A549 (cell line): ENCODE data around the gene RANBP17. TPM values are rescaled to one million over a fixed set of nuclear protein-coding genes. Genes with fewer than 3 reads are reported as not detected.

Experiments
- ATAC-seq, 2 experiments: fragments of 200-7000 bp in 1 of 2; fragments of >200 bp in 1 of 2; cut with Nextera tagmentation in 1 of 2; cut with Tn5 transposase in 1 of 2; 3 replicates each; pipeline versions ENCODE4 v1.8.0 to v1.9.1; 2018 to 2020; ENCODE audit warnings: mild to moderate bottlenecking in 1 of 2, moderate library complexity in 1 of 2
- CTCF ChIA-PET: fragments of 300-600 bp; sonication (Branson Sonifier 250); formaldehyde crosslinking; extraction: SDS; loops from one replicate; lab custom pipeline; 2021; ENCODE audit warnings: antibody characterized with exemption, inconsistent platforms; lab: Yijun Ruan, JAX
- POLR2A ChIA-PET: fragments of 350-600 bp; formaldehyde crosslinking; extraction: SDS; loops from one replicate; lab custom pipeline; 2021; ENCODE audit warnings: antibody characterized with exemption, inconsistent platforms; lab: Yijun Ruan, JAX
- DNase-seq, 2 experiments: peaks; one replicate each; pipeline versions ENCODE4 v3.0.0 to v3.0.0-alpha.2; 2011 to 2016; ENCODE audit warnings: low read depth in 1 of 2, low spot score in 1 of 2
- FAIRE-seq: peaks from 2 replicates; lab custom pipeline; 2011; peaks lifted over from hg19 to GRCh38; lab: Jason Lieb, UNC
- H3K27ac ChIP-seq, 2 experiments: fragments of >200 bp; sonication (Bioruptor Twin); formaldehyde crosslinking; 3 replicates each; pipeline ENCODE4 v1.5.1; 2016 to 2017
- H3K4me1 ChIP-seq: fragments of >200 bp; sonication (Bioruptor Twin); formaldehyde crosslinking; 3 replicates; pipeline ENCODE4 v1.6.1; 2016
- H3K4me2 ChIP-seq: fragments of >200 bp; sonication (Bioruptor Twin); formaldehyde crosslinking; 3 replicates; pipeline ENCODE4 v1.6.1; 2016
- H3K4me3 ChIP-seq: fragments of >200 bp; sonication (Bioruptor Twin); formaldehyde crosslinking; 3 replicates; pipeline ENCODE4 v1.5.1; 2016
- H3K9me3 ChIP-seq: fragments of >200 bp; sonication (Bioruptor Twin); formaldehyde crosslinking; 3 replicates; pipeline ENCODE4 v1.6.1; 2016
- ATOH8 ChIP-seq: fragments of 250-450 bp; sonication (Bioruptor Pico); IDR thresholded peaks from 2 replicates; pipeline ENCODE4 v1.5.0; 2020; ENCODE audit warnings: low read depth, mild to moderate bottlenecking, moderate library complexity
- CBX2 ChIP-seq: fragments of 200-600 bp; sonication (generic); IDR thresholded peaks from 2 replicates; pipeline ENCODE4 v1.6.1; 2016; ENCODE audit warnings: low read depth, mild to moderate bottlenecking, borderline replicate concordance
- EP300 ChIP-seq, 2 experiments: fragments of >200 bp; sonication (Bioruptor Twin); formaldehyde crosslinking; IDR thresholded peaks; 2 replicates in 1 of 2; 3 replicates in 1 of 2; pipeline ENCODE4 v1.6.1; 2016 to 2017
- ESRRA ChIP-seq: fragments of 150-350 bp; IDR thresholded peaks from 2 replicates; pipeline ENCODE4 v1.6.1; 2014; ENCODE audit warnings: mild to moderate bottlenecking, low read length, borderline replicate concordance
- FOSB ChIP-seq: fragments of 250-450 bp; sonication (Bioruptor Pico); IDR thresholded peaks from 2 replicates; pipeline ENCODE4 v1.5.0; 2020; ENCODE audit warnings: mild to moderate bottlenecking, moderate library complexity
- FOSL2 ChIP-seq, 2 experiments: fragments of 450-650 bp in 1 of 2; fragments of >200 bp in 1 of 2; sonication (Bioruptor Twin) in 1 of 2; formaldehyde crosslinking; IDR thresholded peaks; 2 replicates each; pipeline versions ENCODE4 v1.5.0 to v1.6.1; 2016 to 2020; ENCODE audit warnings: mild to moderate bottlenecking in 1 of 2, moderate library complexity in 1 of 2
- HDAC2 ChIP-seq: fragments of 200-600 bp; sonication (generic); IDR thresholded peaks from 2 replicates; pipeline ENCODE4 v1.6.1; 2016
- HEYL ChIP-seq: fragments of 250-450 bp; sonication (Bioruptor Pico); IDR thresholded peaks from 2 replicates; pipeline ENCODE4 v1.8.0; 2021; ENCODE audit warnings: mild to moderate bottlenecking, moderate library complexity
- JUN ChIP-seq, 2 experiments: fragments of >200 bp; sonication (Bioruptor Twin); formaldehyde crosslinking; IDR thresholded peaks; 2 replicates in 1 of 2; 3 replicates in 1 of 2; pipeline ENCODE4 v1.6.1; 2016 to 2017
- JUNB ChIP-seq: fragments of >200 bp; sonication (Bioruptor Twin); formaldehyde crosslinking; IDR thresholded peaks from 2 replicates; pipeline ENCODE4 v1.6.1; 2016
- NPAS2 ChIP-seq: fragments of 250-450 bp; sonication (Bioruptor Pico); IDR thresholded peaks from 2 replicates; pipeline ENCODE4 v1.8.0; 2022; ENCODE audit warnings: mild to moderate bottlenecking, moderate library complexity, borderline replicate concordance
- POLR2A ChIP-seq: IDR thresholded peaks from 2 replicates; pipeline ENCODE4 v1.6.1; 2012; ENCODE audit warnings: mild to moderate bottlenecking, low read length
- RAD21 ChIP-seq, 2 experiments: fragments of >200 bp in 1 of 2; sonication (Bioruptor Twin) in 1 of 2; formaldehyde crosslinking in 1 of 2; IDR thresholded peaks in 1 of 2; conservative IDR thresholded peaks in 1 of 2; 2 replicates in 1 of 2; 3 replicates in 1 of 2; pipeline ENCODE4 v1.6.1; 2012 to 2018; ENCODE audit warnings: inconsistent platforms in 1 of 2
- RCOR1 ChIP-seq: fragments of 150-350 bp; IDR thresholded peaks from 2 replicates; pipeline ENCODE4 v1.6.1; 2014; ENCODE audit warnings: antibody characterized with exemption, low read length, low read depth
- RFX5 ChIP-seq: fragments of 450-650 bp; IDR thresholded peaks from 2 replicates; pipeline ENCODE4 v1.7.1; 2014; ENCODE audit warnings: antibody characterized with exemption, mild to moderate bottlenecking, moderate library complexity
- SREBF2 ChIP-seq: fragments of 450-650 bp; IDR thresholded peaks from 2 replicates; pipeline ENCODE4 v1.6.1; 2014; ENCODE audit warnings: mild to moderate bottlenecking, moderate library complexity
- TFCP2L1 ChIP-seq: fragments of 250-450 bp; sonication (Bioruptor Pico); IDR thresholded peaks from 2 replicates; pipeline ENCODE4 v1.5.0; 2021; ENCODE audit warnings: mild to moderate bottlenecking
- USF2 ChIP-seq: fragments of 450-650 bp; IDR thresholded peaks from 2 replicates; pipeline ENCODE4 v1.6.1; 2014; ENCODE audit warnings: antibody characterized with exemption
- ZNF302 ChIP-seq: fragments of 250-450 bp; sonication (Bioruptor Pico); IDR thresholded peaks from 2 replicates; pipeline ENCODE4 v1.9.0; 2021; ENCODE audit warnings: inconsistent platforms, mild to moderate bottlenecking, moderate library complexity
- WGBS: methylation state at CpG from one replicate; pipeline ENCODE4 v1.1.6; 2017; ENCODE audit errors: missing lambda C conversion rate; 5-methylcytosine and 5-hydroxymethylcytosine counted together
- polyA plus RNA-seq, 4 experiments: library from polyadenylated mRNA; depleted of rRNA in 3 of 4; stranded (reverse); fragments of >200 nt; fragmentation: RNase III in 1 of 4; extraction: RNeasy Plus Mini Kit Qiagen cat#74134 plus additional on column Dnase treatment in 1 of 4; gene quantifications; 2 replicates in 3 of 4; 3 replicates in 1 of 4; pipeline ENCODE4 v1.2.3, GENCODE V29; 2011 to 2017
- TF ChIP-seq, protein P1 (sequence below): IDR thresholded peaks from 2 replicates; pipeline ENCODE4 v1.6.1; 2012
- TF ChIP-seq, protein P2 (sequence below): fragments of >200 bp; sonication (Bioruptor Twin); formaldehyde crosslinking; IDR thresholded peaks from 3 replicates; pipeline ENCODE4 v1.6.1; 2016

RANBP17 gene
- polyA plus RNA-seq, 2 of the 4 experiments (the other 2 are of a cell fraction) = 3.4 to 9.2 TPM

GRCh38 chr5:171188016-171188415 is 326.2 kb downstream of the RANBP17 start:
- no peak overlapping the region for H3K4me2 ChIP-seq
- ChIA-PET CTCF (interaction anchor here (0.7 to 1.4 kb wide), 2 partner anchors 88 to 154 kb away, joined by 3 to 5 read pairs; no protein-coding TSS in a partner anchor), POLR2A (no interaction called here)
- no peaks in the 10 kb centered on the region for H3K9me3 ChIP-seq
- no peak for FAIRE-seq
- 82% methylated on average over 4 of the region's 4 CpGs for WGBS
- no peak for DNase-seq
- no peak for ATAC-seq
- no peak overlapping the region for H3K27ac ChIP-seq
- H3K4me3 ChIP-seq = no peak overlapping the region
- H3K4me1 ChIP-seq = no peaks in the 10 kb centered on the region
- TF ChIP-seq ESRRA (no peak), FOSB (CRISPR knock-in tag) (no peak), RFX5 (no peak), EP300 (IDR thresholded peaks at IDR 0.05) (no peak), HEYL (CRISPR knock-in tag) (no peak), ATOH8 (CRISPR knock-in tag) (no peak), TFCP2L1 (no peak), RAD21 (conservative IDR thresholded peaks at IDR 0.05 in 1 of 2, IDR thresholded peaks at IDR 0.05 in 1 of 2) (no peak)
- TF ChIP-seq, protein P1, sequence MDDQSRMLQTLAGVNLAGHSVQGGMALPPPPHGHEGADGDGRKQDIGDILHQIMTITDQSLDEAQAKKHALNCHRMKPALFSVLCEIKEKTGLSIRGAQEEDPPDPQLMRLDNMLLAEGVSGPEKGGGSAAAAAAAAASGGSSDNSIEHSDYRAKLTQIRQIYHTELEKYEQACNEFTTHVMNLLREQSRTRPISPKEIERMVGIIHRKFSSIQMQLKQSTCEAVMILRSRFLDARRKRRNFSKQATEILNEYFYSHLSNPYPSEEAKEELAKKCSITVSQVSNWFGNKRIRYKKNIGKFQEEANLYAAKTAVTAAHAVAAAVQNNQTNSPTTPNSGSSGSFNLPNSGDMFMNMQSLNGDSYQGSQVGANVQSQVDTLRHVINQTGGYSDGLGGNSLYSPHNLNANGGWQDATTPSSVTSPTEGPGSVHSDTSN = no peak

DNA sequence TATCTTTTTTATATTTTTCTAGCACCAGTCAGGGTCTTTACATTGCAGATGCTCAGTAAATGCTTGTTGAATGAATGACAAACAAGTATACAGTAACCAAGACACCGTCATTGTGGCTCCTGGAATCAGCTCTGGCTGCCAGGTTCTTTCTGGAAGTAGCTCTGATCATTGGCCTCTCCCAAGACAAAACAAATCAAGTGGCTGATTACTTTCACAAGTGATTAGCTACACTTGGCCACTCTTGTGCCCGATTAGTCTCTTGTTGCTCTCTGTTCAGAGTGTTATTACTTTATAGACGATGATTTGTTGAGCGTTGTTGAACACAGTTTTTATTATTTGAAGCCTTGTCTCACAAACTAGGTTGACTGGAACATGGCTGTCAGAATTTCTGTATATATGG is 327.6 kb downstream of the RANBP17 start:
- Histone ChIP-seq H3K4me1 (no peaks in the 10 kb centered on the region), H3K27ac (no peak overlapping the region), H3K4me2 (no peak overlapping the region)
- ATAC-seq (no peak), FAIRE-seq (no peak)
- WGBS = 82% methylated on average over 4 of the region's 4 CpGs
- TF ChIP-seq JUN (IDR thresholded peaks at IDR 0.05) = no peak
- TF ChIP-seq, protein P2, sequence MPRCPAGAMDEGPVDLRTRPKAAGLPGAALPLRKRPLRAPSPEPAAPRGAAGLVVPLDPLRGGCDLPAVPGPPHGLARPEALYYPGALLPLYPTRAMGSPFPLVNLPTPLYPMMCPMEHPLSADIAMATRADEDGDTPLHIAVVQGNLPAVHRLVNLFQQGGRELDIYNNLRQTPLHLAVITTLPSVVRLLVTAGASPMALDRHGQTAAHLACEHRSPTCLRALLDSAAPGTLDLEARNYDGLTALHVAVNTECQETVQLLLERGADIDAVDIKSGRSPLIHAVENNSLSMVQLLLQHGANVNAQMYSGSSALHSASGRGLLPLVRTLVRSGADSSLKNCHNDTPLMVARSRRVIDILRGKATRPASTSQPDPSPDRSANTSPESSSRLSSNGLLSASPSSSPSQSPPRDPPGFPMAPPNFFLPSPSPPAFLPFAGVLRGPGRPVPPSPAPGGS = no peak
- no peak for TF ChIP-seq POLR2A
- no peak for TF ChIP-seq TFCP2L1
- TF ChIP-seq, protein P1 = no peak
- no peak for TF ChIP-seq RCOR1
- TF ChIP-seq FOSL2 (IDR thresholded peaks at IDR 0.05) = no peak
- no peak for TF ChIP-seq FOSL2 (CRISPR knock-in tag; IDR thresholded peaks at IDR 0.05)
- TF ChIP-seq SREBF2 = no peak
- no peak for TF ChIP-seq USF2
- TF ChIP-seq JUNB = no peak
- no peak for TF ChIP-seq FOSB (CRISPR knock-in tag)
- TF ChIP-seq, all 56 proteins: peak for 0
- DNase-seq = no peak
- CTCF ChIA-PET = no interaction called here
- Histone ChIP-seq H3K4me3 (no peak overlapping the region), H3K9me3 (no peaks in the 10 kb centered on the region)
- POLR2A ChIA-PET = no interaction called here

DNA sequence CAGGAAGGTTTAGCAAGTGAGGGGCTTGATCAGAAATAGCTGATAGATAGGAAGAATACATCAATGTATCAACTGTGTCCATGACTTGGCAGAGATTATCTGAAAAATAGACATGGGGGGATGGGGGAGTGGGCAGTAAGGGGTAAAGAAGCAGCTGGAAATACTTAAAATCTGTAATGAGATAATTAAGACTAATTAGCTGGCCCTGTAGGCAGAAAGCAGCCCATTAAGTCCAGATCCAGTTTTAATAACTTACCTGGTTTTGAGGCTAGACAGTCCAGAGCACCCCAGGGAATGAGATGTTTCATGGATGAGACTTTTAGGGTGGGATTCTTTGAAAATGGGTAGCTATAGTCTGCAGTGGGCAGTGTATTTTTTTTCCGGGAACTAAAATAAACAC is 330.3 kb downstream of the RANBP17 start:
- Histone ChIP-seq H3K4me1 (no peaks in the 10 kb centered on the region), H3K9me3 (no peaks in the 10 kb centered on the region), H3K4me3 (no peak overlapping the region), H3K27ac (no peak overlapping the region), H3K4me2 (no peak overlapping the region)
- ChIA-PET CTCF (interaction anchor here (1.3 kb wide), 1 partner anchor 12 kb away, joined by 5 read pairs; no protein-coding TSS in a partner anchor), POLR2A (no interaction called here)
- 92% methylated on average over 1 of the region's 1 CpG for WGBS
- DNase-seq = no peak
- ATAC-seq = no peak
- no peak for FAIRE-seq
- TF ChIP-seq HDAC2 = no peak
- TF ChIP-seq RCOR1 = no peak
- no peak for TF ChIP-seq ZNF302 (CRISPR knock-in tag)
- TF ChIP-seq CBX2 = no peak
- no peak for TF ChIP-seq NPAS2 (CRISPR knock-in tag)
